SK-N-DZ (cell line): ENCODE data around the gene SPTLC3.

Experiments used
- DNase-seq: peaks from one replicate; pipeline ENCODE4 v3.0.0-alpha.2; 2015; ENCODE audit warnings: low spot score

The SPTLC3 gene

DNA sequence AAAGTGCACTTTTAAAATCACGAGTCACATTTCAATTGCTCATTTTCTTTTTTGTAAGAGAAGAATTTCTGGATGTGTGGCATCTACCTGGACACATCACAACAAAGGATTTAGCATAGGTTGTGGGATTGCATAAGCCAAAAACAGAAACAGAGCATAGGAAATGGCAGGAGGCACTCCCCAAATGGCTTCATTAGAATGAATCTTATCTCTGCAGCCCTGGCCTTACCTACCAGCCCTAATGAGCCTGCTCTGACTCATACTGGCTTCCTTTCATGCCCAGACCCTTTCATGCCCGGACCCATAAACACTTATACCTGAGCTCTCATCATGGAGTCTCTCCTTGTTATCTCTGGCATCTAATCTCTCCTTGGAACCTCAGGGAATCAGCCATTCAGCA, 23.9 kb upstream of the SPTLC3 start:
- DNase-seq: no peak

GRCh38 chr20:12987261-12987660, 21.5 kb upstream of the SPTLC3 start:
- no peak for DNase-seq

- DNase-seq: no peak
Measured at GRCh38 chr20:12989586-12990115, 19.1 kb upstream of the SPTLC3 start.

- no peak for DNase-seq
Measured at GRCh38 chr20:12997128-12997655, 11.6 kb upstream of the SPTLC3 start.

DNA sequence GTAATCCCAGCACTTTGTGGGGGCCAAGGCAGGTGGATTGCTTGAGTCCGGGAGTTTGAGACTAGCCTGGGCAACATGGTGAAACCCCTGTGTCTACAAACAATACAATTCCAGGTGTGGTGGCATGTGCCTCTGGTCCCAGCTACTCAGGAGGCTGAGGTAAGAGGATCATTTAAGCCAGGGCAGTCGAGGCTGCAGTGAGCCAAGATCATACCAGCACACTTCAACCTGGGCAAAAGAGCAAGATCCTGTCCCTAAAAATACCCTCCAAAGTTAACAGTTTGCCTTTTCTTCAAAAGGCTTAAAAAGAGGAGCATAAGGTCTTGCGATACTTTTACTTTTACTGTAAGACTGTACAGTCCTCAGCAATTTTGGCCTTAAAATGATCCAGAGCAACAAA, 10.7 kb upstream of the SPTLC3 start:
- DNase-seq: no peak

GRCh38 chr20:12999201-12999600, 9.6 kb upstream of the SPTLC3 start:
- DNase-seq: no peak

GRCh38 chr20:13002251-13002650, 6.5 kb upstream of the SPTLC3 start:
- DNase-seq: no peak

- no peak for DNase-seq
Measured at GRCh38 chr20:13006825-13007224, 1.9 kb upstream of the SPTLC3 start.

GRCh38 chr20:13007596-13007995, 1.2 kb upstream of the SPTLC3 start:
- DNase-seq: no peak

GRCh38 chr20:13009682-13010406, 1.1 kb downstream of the SPTLC3 start:
- DNase-seq: no peak

GRCh38 chr20:13012886-13013285, 4.1 kb downstream of the SPTLC3 start:
- DNase-seq: no peak

DNA sequence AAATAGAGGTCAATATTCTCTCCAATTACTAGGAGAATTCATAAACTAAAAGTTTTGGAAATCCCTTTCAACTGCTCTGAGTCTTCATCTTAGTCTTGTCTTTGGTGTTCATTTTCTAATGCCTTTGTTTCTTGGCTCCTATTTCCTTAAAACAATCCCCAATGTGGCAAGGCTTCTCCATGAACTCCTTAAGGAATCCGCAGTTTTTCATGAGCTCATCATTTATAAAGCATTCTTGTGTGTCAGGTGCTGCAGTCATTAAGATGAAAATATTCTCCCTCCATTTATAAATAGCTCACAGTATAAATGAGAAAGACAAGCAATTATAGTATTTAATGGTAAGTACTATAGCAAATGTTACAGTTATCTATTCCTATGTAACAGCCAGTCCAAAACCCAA, 4.6 kb downstream of the SPTLC3 start:
- DNase-seq: no peak

DNA sequence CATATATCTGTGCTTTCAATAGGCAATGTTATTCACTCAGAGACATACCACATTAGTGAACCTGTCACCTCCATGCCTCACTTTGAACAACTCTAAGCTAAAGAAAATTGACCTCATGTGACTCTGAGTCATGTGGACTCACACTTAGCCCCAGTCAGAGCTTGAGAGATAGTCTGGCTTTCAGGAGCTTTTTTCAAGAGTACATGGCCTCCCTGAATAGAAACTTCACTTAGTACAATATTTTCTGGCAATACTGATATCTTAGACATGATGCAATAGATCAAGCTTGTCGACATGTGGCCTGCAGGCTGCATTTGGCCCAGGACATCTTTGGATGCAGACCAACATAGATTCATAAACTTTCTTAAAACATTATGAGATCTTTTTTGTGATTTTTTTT, 8.5 kb downstream of the SPTLC3 start:
- no peak for DNase-seq

GRCh38 chr20:13017883-13018535, 9.2 kb downstream of the SPTLC3 start:
- DNase-seq: no peak

- DNase-seq: no peak
Measured at GRCh38 chr20:13021205-13021970, 12.6 kb downstream of the SPTLC3 start.

GRCh38 chr20:13022401-13023155, 13.8 kb downstream of the SPTLC3 start:
- DNase-seq: no peak

DNA sequence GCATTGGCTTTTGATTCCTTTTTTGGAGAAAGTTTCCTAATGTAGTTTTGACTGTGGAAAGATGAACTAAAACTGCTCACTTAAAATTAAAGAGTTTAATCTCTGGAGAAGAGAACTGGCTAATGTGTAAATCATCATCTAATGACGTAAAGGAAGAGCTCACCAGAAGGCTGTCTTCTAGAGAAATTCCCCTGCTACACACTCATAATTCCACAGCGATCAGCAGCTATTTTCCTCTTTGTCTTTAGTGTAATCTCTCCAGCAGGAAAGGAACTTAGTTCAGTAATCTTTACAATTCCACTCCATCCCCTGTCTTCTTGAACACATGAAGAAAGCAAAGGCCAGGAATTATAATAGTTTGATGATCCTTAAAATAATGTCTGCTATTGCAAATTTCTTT, 15.8 kb downstream of the SPTLC3 start:
- DNase-seq: no peak

DNA sequence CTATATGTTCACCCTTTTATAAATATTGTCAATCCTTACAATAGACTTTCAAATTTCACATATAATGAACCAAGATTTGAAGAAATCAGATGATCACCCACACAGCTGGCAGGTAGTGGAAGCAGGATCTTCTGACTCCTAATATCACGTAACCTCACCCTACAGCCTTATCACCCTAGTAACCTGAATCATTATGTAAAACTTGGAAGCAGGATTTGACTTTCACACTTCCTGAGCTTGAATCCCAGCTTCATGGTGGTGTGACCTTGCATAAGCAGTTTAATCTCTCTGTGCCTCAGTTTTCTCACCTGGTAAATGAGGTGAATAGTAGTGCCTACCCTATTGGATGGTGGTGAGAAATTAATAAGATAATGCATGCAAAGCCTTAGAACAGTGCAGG, 16.4 kb downstream of the SPTLC3 start:
- no peak for DNase-seq

DNA sequence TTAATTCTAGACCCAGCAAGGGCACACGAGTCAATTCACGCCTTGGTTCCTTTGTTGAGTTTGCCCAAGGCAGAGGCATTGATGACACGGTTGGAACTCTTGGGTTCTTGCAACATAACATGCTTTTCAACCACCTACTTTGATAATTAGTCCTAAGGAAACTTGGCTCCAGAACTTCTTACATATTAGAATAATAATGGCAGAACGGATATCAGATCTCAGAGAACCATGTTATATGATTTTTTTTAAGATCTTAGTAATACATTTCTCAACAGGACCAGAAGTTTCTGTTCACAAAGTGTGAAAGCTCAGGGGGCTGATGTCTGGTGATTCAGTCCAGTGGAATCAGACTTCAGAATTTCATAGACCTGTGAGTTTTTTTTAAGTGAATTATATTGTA, 19.2 kb downstream of the SPTLC3 start:
- DNase-seq: no peak

GRCh38 chr20:13028673-13029072, 19.9 kb downstream of the SPTLC3 start:
- DNase-seq: no peak

- no peak for DNase-seq
Measured at GRCh38 chr20:13029687-13030375, 21.1 kb downstream of the SPTLC3 start.
